IMR-90 (cell line): ENCODE results near the gene STX8. TPM values are rescaled to one million over a fixed set of nuclear protein-coding genes. Genes with fewer than 3 reads are reported as not detected.

Experiments used
- ATAC-seq: fragments of 200-7000 bp; cut with Tn5 transposase; 2 replicates; pipeline ENCODE4 v1.9.1; 2020; ENCODE audit warnings: low read depth, mild to moderate bottlenecking, moderate library complexity
- BruUV-seq: library from RNA; stranded (reverse); fragments of 400-500 nt; replicated peaks from 2 replicates; lab custom pipeline; 2021; lab: Mats Ljungman, UMichigan
- CTCF ChIA-PET: fragments of 300-600 bp; formaldehyde crosslinking; extraction: SDS; loops from one replicate; lab custom pipeline; 2021; ENCODE audit warnings: antibody characterized with exemption; lab: Yijun Ruan, JAX
- POLR2A ChIA-PET: fragments of 300-600 bp; sonication (Branson Sonifier 250); formaldehyde crosslinking; loops from one replicate; lab custom pipeline; 2022; ENCODE audit warnings: antibody characterized with exemption; ENCODE audit not compliant: unreplicated experiment; lab: Charles Lee
- DNase-seq: peaks from one replicate; pipeline ENCODE4 v3.0.0; 2013
- H2AFZ ChIP-seq: replicated peaks from 2 replicates; pipeline ENCODE3; 2013; ENCODE audit warnings: low read length, mild to moderate bottlenecking; ENCODE audit not compliant: poor library complexity
- H2AK5ac ChIP-seq: 2 replicates; pipeline ENCODE4 v1.6.1; 2013; ENCODE audit warnings: low read depth, low read length, inconsistent platforms
- H2AK9ac ChIP-seq: replicated peaks from 2 replicates; pipeline ENCODE3; 2013; ENCODE audit warnings: mild to moderate bottlenecking, low read depth, low read length, moderate library complexity; ENCODE audit not compliant: poor library complexity
- H2BK120ac ChIP-seq: 2 replicates; pipeline ENCODE4 v1.6.1; 2013; ENCODE audit warnings: low read depth, low read length, inconsistent platforms
- H2BK15ac ChIP-seq: 3 replicates; pipeline ENCODE4 v1.6.1; 2013; ENCODE audit warnings: low read depth, low read length, inconsistent platforms
- H2BK20ac ChIP-seq: 2 replicates; pipeline ENCODE4 v1.6.1; 2013; ENCODE audit warnings: low read depth, mild to moderate bottlenecking, inconsistent platforms, low read length, moderate library complexity
- H2BK5ac ChIP-seq: 2 replicates; pipeline ENCODE4 v1.6.1; 2013; ENCODE audit warnings: mild to moderate bottlenecking, low read depth, low read length, inconsistent platforms; ENCODE audit not compliant: poor library complexity, severe bottlenecking
- H3K14ac ChIP-seq: replicated peaks from 2 replicates; pipeline ENCODE4 v1.6.1; 2013; ENCODE audit warnings: low read depth, low read length, inconsistent platforms
- H3K18ac ChIP-seq: 2 replicates; pipeline ENCODE4 v1.6.1; 2013; ENCODE audit warnings: low read depth, low read length, control low read depth
- H3K23ac ChIP-seq: 2 replicates; pipeline ENCODE4 v1.6.1; 2013; ENCODE audit warnings: low read depth, low read length, inconsistent platforms
- H3K27ac ChIP-seq: 2 replicates; pipeline ENCODE4 v1.5.1; 2013; ENCODE audit warnings: mild to moderate bottlenecking, control low read depth, low read length; ENCODE audit not compliant: insufficient read depth
- H3K27me3 ChIP-seq: 2 replicates; pipeline ENCODE4 v1.6.1; 2013; ENCODE audit warnings: low read length; ENCODE audit not compliant: control insufficient read depth, insufficient read depth
- H3K36me3 ChIP-seq: 2 replicates; pipeline ENCODE4 v1.6.1; 2013; ENCODE audit warnings: low read length, mixed read lengths; ENCODE audit not compliant: control insufficient read depth, insufficient read depth
- H3K4ac ChIP-seq: 2 replicates; pipeline ENCODE4 v1.6.1; 2013; ENCODE audit warnings: low read depth, low read length, inconsistent platforms
- H3K4me1 ChIP-seq: 2 replicates; pipeline ENCODE4 v1.6.1; 2013; ENCODE audit warnings: low read length, mixed read lengths; ENCODE audit not compliant: control insufficient read depth, insufficient read depth
- H3K4me2 ChIP-seq: 2 replicates; pipeline ENCODE4 v1.6.1; 2013; ENCODE audit warnings: low read depth, mild to moderate bottlenecking, control low read depth, low read length, moderate library complexity
- H3K4me3 ChIP-seq: 2 replicates; pipeline ENCODE4 v1.5.1; 2013; ENCODE audit warnings: low read depth, mild to moderate bottlenecking, control low read depth, low read length, moderate library complexity; ENCODE audit not compliant: insufficient read depth
- H3K56ac ChIP-seq: 2 replicates; pipeline ENCODE4 v1.6.1; 2013; ENCODE audit warnings: low read length, inconsistent platforms; ENCODE audit not compliant: insufficient read depth; ENCODE audit errors: extremely low read depth
- H3K79me1 ChIP-seq, 2 experiments: 2 replicates each; pipeline ENCODE4 v1.6.1; 2013; ENCODE audit warnings: low read length in 2 of 2, inconsistent platforms in 1 of 2, low read depth in 1 of 2
- H3K9ac ChIP-seq: 2 replicates; pipeline ENCODE4 v1.6.1; 2013; ENCODE audit warnings: low read depth, low read length, control low read depth
- H3K9me1 ChIP-seq: 2 replicates; pipeline ENCODE4 v1.6.1; 2013; ENCODE audit warnings: low read length, inconsistent platforms; ENCODE audit not compliant: insufficient read depth
- H3K9me3 ChIP-seq: 2 replicates; pipeline ENCODE4 v1.6.1; 2013; ENCODE audit warnings: low read length; ENCODE audit not compliant: control insufficient read depth, insufficient read depth
- H4K20me1 ChIP-seq: 2 replicates; pipeline ENCODE4 v1.6.1; 2013; ENCODE audit warnings: low read length, inconsistent platforms; ENCODE audit not compliant: insufficient read depth
- H4K5ac ChIP-seq: 2 replicates; pipeline ENCODE4 v1.6.1; 2013; ENCODE audit warnings: mild to moderate bottlenecking, low read depth, low read length, control low read depth
- H4K8ac ChIP-seq, 2 experiments: 2 replicates each; pipeline ENCODE4 v1.6.1; 2013; ENCODE audit warnings: low read depth in 2 of 2, low read length in 2 of 2, control low read depth in 1 of 2, inconsistent platforms in 1 of 2
- H4K91ac ChIP-seq: 2 replicates; pipeline ENCODE4 v1.6.1; 2013; ENCODE audit warnings: low read depth, low read length, inconsistent platforms; ENCODE audit not compliant: insufficient read depth
- BHLHE40 ChIP-seq: fragments of 150-350 bp; IDR thresholded peaks from 2 replicates; pipeline ENCODE4 v1.6.1; 2016; ENCODE audit warnings: mild to moderate bottlenecking, low read depth, low read length
- CEBPB ChIP-seq: IDR thresholded peaks from 2 replicates; pipeline ENCODE4 v1.6.1; 2012; ENCODE audit warnings: low read depth, low read length, improper control_type of control experiment
- CHD1 ChIP-seq: IDR thresholded peaks from 2 replicates; pipeline ENCODE4 v1.6.1; 2012; ENCODE audit warnings: low read depth, low read length, improper control_type of control experiment
- CTCF ChIP-seq: conservative IDR thresholded peaks from 2 replicates; pipeline ENCODE4 v1.5.1; 2012; ENCODE audit warnings: mild to moderate bottlenecking, low read depth, low read length, improper control_type of control experiment
- ELK1 ChIP-seq: fragments of 150-350 bp; IDR thresholded peaks from 2 replicates; pipeline ENCODE4 v1.6.1; 2016; ENCODE audit warnings: low read depth, mild to moderate bottlenecking, low read length, moderate library complexity, borderline replicate concordance
- FOS ChIP-seq: fragments of 150-350 bp; IDR thresholded peaks from 2 replicates; pipeline ENCODE4 v1.6.1; 2016; ENCODE audit warnings: low read depth, low read length
- MAFK ChIP-seq: IDR thresholded peaks from 2 replicates; pipeline ENCODE4 v1.6.1; 2012; ENCODE audit warnings: low read depth, low read length, improper control_type of control experiment
- MAZ ChIP-seq: IDR thresholded peaks from 2 replicates; pipeline ENCODE4 v1.6.1; 2012; ENCODE audit warnings: low read depth, mild to moderate bottlenecking, low read length, improper control_type of control experiment, moderate library complexity, borderline replicate concordance
- MXI1 ChIP-seq: IDR thresholded peaks from 2 replicates; pipeline ENCODE4 v1.6.1; 2012; ENCODE audit warnings: low read depth, mild to moderate bottlenecking, low read length, moderate library complexity, borderline replicate concordance
- NFE2L2 ChIP-seq: fragments of 150-350 bp; IDR thresholded peaks from 2 replicates; pipeline ENCODE4 v1.6.1; 2016; ENCODE audit warnings: low read depth, mild to moderate bottlenecking, low read length
- POLR2A ChIP-seq: IDR thresholded peaks from 2 replicates; pipeline ENCODE4 v1.6.1; 2012; ENCODE audit warnings: mild to moderate bottlenecking, low read depth, low read length
- RAD21 ChIP-seq: IDR thresholded peaks from 2 replicates; pipeline ENCODE4 v1.6.1; 2012; ENCODE audit warnings: low read length, improper control_type of control experiment
- RCOR1 ChIP-seq: IDR thresholded peaks from 2 replicates; pipeline ENCODE4 v1.6.1; 2012; ENCODE audit warnings: mild to moderate bottlenecking, low read length, improper control_type of control experiment; ENCODE audit not compliant: insufficient replicate concordance
- RFX5 ChIP-seq: IDR thresholded peaks from 2 replicates; pipeline ENCODE4 v1.8.0; 2012; ENCODE audit warnings: low read depth, mild to moderate bottlenecking, low read length, moderate library complexity
- SMC3 ChIP-seq: fragments of 150-350 bp; IDR thresholded peaks from 2 replicates; pipeline ENCODE4 v1.6.1; 2016; ENCODE audit warnings: low read depth, mild to moderate bottlenecking, antibody characterized with exemption, low read length, moderate library complexity
- WGBS, 2 experiments: methylation state at CpG; one replicate each; pipeline versions ENCODE4 v1.1.5 to v1.1.7; 2013; ENCODE audit warnings: missing lambda C conversion rate in 2 of 2; ENCODE audit not compliant: insufficient read length in 1 of 2; ENCODE audit errors: extremely low coverage in 2 of 2; 5-methylcytosine and 5-hydroxymethylcytosine counted together
- dilution Hi-C: fragments of 300-500 bp; cut with HindIII; formaldehyde crosslinking; loops from one replicate; pipeline ENCODE4 v1.14.3; 2018; ENCODE audit warnings: low sequenced_read_pairs; ENCODE audit not compliant: unreplicated experiment
- in situ Hi-C: fragments of 300-500 bp; cut with MboI; formaldehyde crosslinking; loops from 3 replicates; pipeline ENCODE4 v1.14.3; 2019; ENCODE audit warnings: low sequenced_read_pairs, inconsistent platforms, mixed read lengths
- intact Hi-C: fragments of 100-400 bp; cut with micrococcal nuclease; formaldehyde crosslinking; loops from 2 replicates; pipeline ENCODE4 v1.10.0; 2022
- polyA plus RNA-seq, 3 experiments: library from polyadenylated mRNA; depleted of rRNA; stranded (reverse); fragments of >200 nt; gene quantifications; 2 replicates each; pipeline ENCODE4 v1.2.3, GENCODE V29; 2012; ENCODE audit warnings: low replicate concordance in 1 of 3
- total RNA-seq: library from RNA; depleted of rRNA; stranded (reverse); fragments of >200 nt; gene quantifications from 2 replicates; pipeline ENCODE4 v1.2.3, GENCODE V29; 2012
- TF ChIP-seq, protein P1 (sequence below): fragments of 150-350 bp; IDR thresholded peaks from 2 replicates; pipeline ENCODE4 v1.6.1; 2017; ENCODE audit warnings: mild to moderate bottlenecking, antibody characterized with exemption, low read length, low read depth

Gene STX8
- total and polyA plus RNA-seq, 2 of the 4 experiments (the other 2 are of a cell fraction) = 26.5 to 47.0 TPM

DNA sequence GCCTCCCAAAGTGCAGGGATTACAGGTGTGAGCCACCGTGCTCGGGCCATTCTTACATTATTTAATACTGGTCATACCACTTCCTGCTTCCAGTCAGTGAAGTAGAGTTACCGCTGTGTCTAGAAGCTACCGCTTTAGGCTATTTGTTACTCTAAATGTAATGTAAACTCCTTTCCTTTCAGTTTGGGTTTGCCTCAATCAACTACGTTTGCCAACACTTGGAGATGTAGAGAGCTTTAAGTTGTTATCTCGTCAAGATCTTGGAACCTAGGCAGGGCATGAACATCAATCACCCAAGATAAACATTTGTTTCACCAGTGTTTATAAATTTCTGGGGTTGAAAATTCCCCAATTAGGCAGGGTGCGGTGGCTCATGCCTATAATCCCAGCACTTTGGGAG, 275.9 kb downstream of the STX8 start:
- no peak overlapping the region for H3K4ac ChIP-seq
- H3K9ac ChIP-seq = no peak overlapping the region
- no peak overlapping the region for H2BK20ac ChIP-seq
- H3K4me1 ChIP-seq = no peaks in the 10 kb centered on the region
- H3K4me3 ChIP-seq = no peak overlapping the region
- ChIA-PET POLR2A (interaction anchor here (0.6 kb wide), 1 partner anchor 8 kb away, joined by 3 read pairs; no protein-coding TSS in a partner anchor), CTCF (interaction anchor here (0.7 kb wide), 1 partner anchor 517 kb away, joined by 3 read pairs; no protein-coding TSS in a partner anchor)
- H3K18ac ChIP-seq = no peak overlapping the region
- no peaks in the 10 kb centered on the region; the same call in 1 of the 2 replicates for H3K36me3 ChIP-seq
- H3K56ac ChIP-seq = no peak overlapping the region
- H2BK120ac ChIP-seq = no peak overlapping the region
- H3K27me3 ChIP-seq = no peaks in the 10 kb centered on the region
- no peak overlapping the region for H4K8ac ChIP-seq
- no peaks in the 10 kb centered on the region for H4K20me1 ChIP-seq
- TF ChIP-seq NFE2L2 (no peak), POLR2A (no peak), FOS (no peak), ELK1 (no peak), CTCF (no peak), MAFK (no peak), SMC3 (no peak), BHLHE40 (no peak), CHD1 (no peak), MAZ (no peak), MXI1 (no peak), RFX5 (no peak), CEBPB (no peak), RCOR1 (no peak), RAD21 (no peak)
- TF ChIP-seq, protein P1, sequence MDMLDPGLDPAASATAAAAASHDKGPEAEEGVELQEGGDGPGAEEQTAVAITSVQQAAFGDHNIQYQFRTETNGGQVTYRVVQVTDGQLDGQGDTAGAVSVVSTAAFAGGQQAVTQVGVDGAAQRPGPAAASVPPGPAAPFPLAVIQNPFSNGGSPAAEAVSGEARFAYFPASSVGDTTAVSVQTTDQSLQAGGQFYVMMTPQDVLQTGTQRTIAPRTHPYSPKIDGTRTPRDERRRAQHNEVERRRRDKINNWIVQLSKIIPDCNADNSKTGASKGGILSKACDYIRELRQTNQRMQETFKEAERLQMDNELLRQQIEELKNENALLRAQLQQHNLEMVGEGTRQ = no peak
- no peak overlapping the region for H4K91ac ChIP-seq
- H3K79me1 ChIP-seq = no peaks in the 10 kb centered on the region
- H3K27ac ChIP-seq = no peak overlapping the region
- in situ Hi-C loops (no loop called here), intact Hi-C loops (loop anchor here (10.0 kb wide), 2 partner anchors 85 to 275 kb away; partner anchors contain the start of gene NTN1), dilution Hi-C loops (no loop called here)
- WGBS, 2 experiments = no CpG with 5 or more reads among the region's 7 CpGs
- no peak overlapping the region for H2AK9ac ChIP-seq
- no peak overlapping the region for H2BK15ac ChIP-seq
- H3K4me2 ChIP-seq = no peak overlapping the region
- H2AFZ ChIP-seq = no peak overlapping the region
- ATAC-seq (no peak), DNase-seq (no peak)
- H3K23ac ChIP-seq = no peak overlapping the region
- H3K14ac ChIP-seq = no peak overlapping the region
- H4K5ac ChIP-seq = no peak overlapping the region
- no peaks in the 10 kb centered on the region for H3K9me1 ChIP-seq
- no peaks in the 10 kb centered on the region for H3K9me3 ChIP-seq
- no peak overlapping the region for H2BK5ac ChIP-seq
- no peak overlapping the region for H2AK5ac ChIP-seq
- no TSS peak for BruUV-seq
